HG03095 (cell line): ENCODE measurements around the gene PLXNB1.
A peak's percentile ranks its signal among the peaks of the same experiment; 100 is the strongest.
"Not testable (repeated sequence)": the region's sequence is repeated elsewhere in the genome, so short reads cannot be mapped to it uniquely, and the experiment has no call there.

ENCODE experiments used
- ATAC-seq: cut with Tn5 transposase; IDR thresholded peaks from one replicate; pipeline ENCODE4 v1.9.1; 2021; ENCODE audit warnings: moderate library complexity; ENCODE audit not compliant: unreplicated experiment

Gene PLXNB1

GRCh38 chr3:48465531-48466378 is 35.9 kb upstream of the PLXNB1 start:
- ATAC-seq: peak; percentile 78

- no peak for ATAC-seq
These were observed 35.3 kb upstream of the PLXNB1 start for GRCh38 chr3:48465237-48465530.

GRCh38 chr3:48464713-48465221 is 34.9 kb upstream of the PLXNB1 start:
- ATAC-seq: no peak

- no peak for ATAC-seq
These were observed 33.8 kb upstream of the PLXNB1 start for GRCh38 chr3:48463703-48464102.

GRCh38 chr3:48461767-48462166 is 31.9 kb upstream of the PLXNB1 start:
- not testable (repeated sequence) for ATAC-seq

- ATAC-seq: no peak
These were observed 30.6 kb upstream of the PLXNB1 start for GRCh38 chr3:48460517-48460902.

GRCh38 chr3:48459773-48460516 is 30.1 kb upstream of the PLXNB1 start:
- no peak for ATAC-seq

- ATAC-seq: no peak
These were observed 29.4 kb upstream of the PLXNB1 start for GRCh38 chr3:48459331-48459730.

- ATAC-seq: no peak
These were observed 26.6 kb upstream of the PLXNB1 start for GRCh38 chr3:48456456-48456855.

- no peak for ATAC-seq
These were observed 21.4 kb upstream of the PLXNB1 start for GRCh38 chr3:48451270-48451669.

- peak; percentile 73 for ATAC-seq
These were observed 16.7 kb upstream of the PLXNB1 start, which contains the start of gene ATRIP for GRCh38 chr3:48446425-48447193. TSS of gene ATRIP (plus strand) at chr3:48446737. CDS start at chr3:48446846, 109 bp downstream.

- ATAC-seq: no peak
These were observed 16.1 kb upstream of the PLXNB1 start for GRCh38 chr3:48446043-48446424.

- ATAC-seq: no peak
These were observed 15.5 kb upstream of the PLXNB1 start for GRCh38 chr3:48445277-48445882.

GRCh38 chr3:48441940-48442339 is 12.1 kb upstream of the PLXNB1 start:
- no peak for ATAC-seq

- no peak for ATAC-seq
These were observed 10.7 kb upstream of the PLXNB1 start for GRCh38 chr3:48440590-48440958.

- ATAC-seq: peak; percentile 88
These were observed 10.1 kb upstream of the PLXNB1 start, which contains the start of the genes CCDC51 and TMA7 for GRCh38 chr3:48439820-48440589. TSS of gene CCDC51 (minus strand) at chr3:48440119. CDS start at chr3:48435128, 4,991 bp downstream. TSS of gene TMA7 (plus strand) at chr3:48440257. CDS start at chr3:48440297, 40 bp downstream.

GRCh38 chr3:48437812-48438211 is 7.9 kb upstream of the PLXNB1 start:
- ATAC-seq: no peak

- ATAC-seq: no peak
These were observed 7.0 kb upstream of the PLXNB1 start for GRCh38 chr3:48436855-48437254.

GRCh38 chr3:48436477-48436787 is 6.5 kb upstream of the PLXNB1 start:
- no peak for ATAC-seq

GRCh38 chr3:48435774-48436476 is 6.0 kb upstream of the PLXNB1 start:
- no peak for ATAC-seq
